H9 (cell line): Measurements from ENCODE around the gene PPARGC1A. TPM values are rescaled to one million over a fixed set of nuclear protein-coding genes. Genes with fewer than 3 reads are reported as not detected.

Experiments
- DNase-seq: peaks from one replicate; pipeline ENCODE4 v3.0.0-alpha.2; 2017
- H2AFZ ChIP-seq: one replicate; pipeline ENCODE4 v1.6.1; 2013; ENCODE audit warnings: mild to moderate bottlenecking, low read length, control low read depth, moderate library complexity
- H2AK5ac ChIP-seq: 2 replicates; pipeline ENCODE4 v1.6.1; 2013; ENCODE audit warnings: low read length, control low read depth, mixed read lengths; ENCODE audit not compliant: insufficient read length
- H2BK120ac ChIP-seq: one replicate; pipeline ENCODE4 v1.6.1; 2013; ENCODE audit warnings: low read depth, mild to moderate bottlenecking, low read length, control low read depth, inconsistent platforms; ENCODE audit not compliant: poor library complexity, severe bottlenecking
- H2BK12ac ChIP-seq: 2 replicates; pipeline ENCODE4 v1.6.1; 2013; ENCODE audit warnings: low read length, control low read depth, mixed read lengths, low read depth; ENCODE audit not compliant: insufficient read length
- H2BK15ac ChIP-seq: 2 replicates; pipeline ENCODE4 v1.6.1; 2013; ENCODE audit warnings: low read depth, low read length, control low read depth
- H2BK20ac ChIP-seq: one replicate; pipeline ENCODE4 v1.6.1; 2013; ENCODE audit warnings: low read depth, mild to moderate bottlenecking, low read length, control low read depth, inconsistent platforms; ENCODE audit not compliant: poor library complexity, severe bottlenecking
- H2BK5ac ChIP-seq: 2 replicates; pipeline ENCODE4 v1.6.1; 2013; ENCODE audit warnings: low read length, control low read depth, mixed read lengths; ENCODE audit not compliant: insufficient read length
- H3K14ac ChIP-seq: 2 replicates; pipeline ENCODE4 v1.6.1; 2013; ENCODE audit warnings: low read length, control low read depth; ENCODE audit not compliant: insufficient read depth
- H3K18ac ChIP-seq: 2 replicates; pipeline ENCODE4 v1.6.1; 2013; ENCODE audit warnings: low read depth, mild to moderate bottlenecking, mixed read lengths, low read length, control low read depth; ENCODE audit not compliant: insufficient read length
- H3K23ac ChIP-seq: 2 replicates; pipeline ENCODE4 v1.6.1; 2013; ENCODE audit warnings: low read length, control low read depth, mixed read lengths, low read depth; ENCODE audit not compliant: insufficient read length
- H3K23me2 ChIP-seq: 2 replicates; pipeline ENCODE4 v1.6.1; 2013; ENCODE audit warnings: low read depth, mild to moderate bottlenecking, mixed read lengths, low read length, control low read depth; ENCODE audit not compliant: insufficient read length, poor library complexity, severe bottlenecking
- H3K27ac ChIP-seq: 2 replicates; pipeline ENCODE4 v1.5.1; 2013; ENCODE audit warnings: low read length, control low read depth, mixed read lengths, low read depth; ENCODE audit not compliant: insufficient read length
- H3K27me3 ChIP-seq: 2 replicates; pipeline ENCODE4 v1.6.1; 2013; ENCODE audit warnings: low read length, control low read depth, inconsistent platforms; ENCODE audit not compliant: insufficient read depth
- H3K4ac ChIP-seq: 2 replicates; pipeline ENCODE4 v1.6.1; 2013; ENCODE audit warnings: low read depth, mild to moderate bottlenecking, control low read depth, inconsistent platforms, low read length, moderate library complexity
- H3K4me1 ChIP-seq: 2 replicates; pipeline ENCODE4 v1.6.1; 2013; ENCODE audit warnings: low read length, control low read depth, inconsistent platforms; ENCODE audit not compliant: insufficient read depth
- H3K4me2 ChIP-seq: 2 replicates; pipeline ENCODE4 v1.6.1; 2013; ENCODE audit warnings: low read length, control low read depth, mixed read lengths; ENCODE audit not compliant: insufficient read length, insufficient read depth
- H3K56ac ChIP-seq: 2 replicates; pipeline ENCODE4 v1.6.1; 2013; ENCODE audit warnings: low read depth, mild to moderate bottlenecking, mixed read lengths, low read length, control low read depth; ENCODE audit not compliant: insufficient read length
- H3K79me1 ChIP-seq: 2 replicates; pipeline ENCODE4 v1.6.1; 2013; ENCODE audit warnings: low read depth, mild to moderate bottlenecking, moderate library complexity, low read length, control low read depth, inconsistent platforms; ENCODE audit not compliant: insufficient read depth, poor library complexity, severe bottlenecking
- H3K79me2 ChIP-seq: 2 replicates; pipeline ENCODE4 v1.6.1; 2013; ENCODE audit warnings: low read length, control low read depth, inconsistent platforms; ENCODE audit not compliant: insufficient read depth
- H3K9ac ChIP-seq: 2 replicates; pipeline ENCODE4 v1.6.1; 2013; ENCODE audit warnings: low read length, control low read depth, mixed read lengths; ENCODE audit not compliant: insufficient read length; ENCODE audit errors: extremely low read depth
- H3K9me3 ChIP-seq: one replicate; pipeline ENCODE4 v1.6.1; 2013; ENCODE audit warnings: low read depth, low read length, inconsistent platforms; ENCODE audit not compliant: control insufficient read depth
- H3T11ph ChIP-seq: one replicate; pipeline ENCODE4 v1.6.1; 2013; ENCODE audit warnings: mild to moderate bottlenecking, low read length, control low read depth, inconsistent platforms
- H4K20me1 ChIP-seq: one replicate; pipeline ENCODE4 v1.6.1; 2013; ENCODE audit not compliant: control insufficient read depth, insufficient read length, insufficient read depth
- H4K5ac ChIP-seq: 2 replicates; pipeline ENCODE4 v1.6.1; 2013; ENCODE audit warnings: low read depth, mild to moderate bottlenecking, mixed read lengths, low read length, control low read depth; ENCODE audit not compliant: insufficient read length
- H4K8ac ChIP-seq: replicated peaks from 2 replicates; pipeline ENCODE4 v1.6.1; 2013; ENCODE audit warnings: low read length, control low read depth, mixed read lengths, low read depth; ENCODE audit not compliant: insufficient read length
- H4K91ac ChIP-seq: 2 replicates; pipeline ENCODE4 v1.6.1; 2013; ENCODE audit warnings: low read depth, mild to moderate bottlenecking, moderate library complexity, mixed read lengths, low read length, control low read depth; ENCODE audit not compliant: insufficient read length
- H3K27ac Mint-ChIP-seq, 3 experiments: 2 replicates in 2 of 3; 3 replicates in 1 of 3; pipeline ENCODE4 v1.8.0; 2020 to 2021; ENCODE audit warnings: mixed read lengths in 3 of 3, mild to moderate bottlenecking in 1 of 3, moderate library complexity in 1 of 3
- H3K27me3 Mint-ChIP-seq: 2 replicates; pipeline ENCODE4 v1.8.0; 2021; ENCODE audit warnings: low read depth, mild to moderate bottlenecking, moderate library complexity, mixed read lengths
- H3K36me3 Mint-ChIP-seq, 3 experiments: 2 replicates in 2 of 3; 3 replicates in 1 of 3; pipeline ENCODE4 v1.8.0; 2020 to 2021; ENCODE audit warnings: low read depth in 3 of 3, mixed read lengths in 3 of 3; ENCODE audit not compliant: insufficient read depth in 1 of 3
- H3K4me1 Mint-ChIP-seq, 2 experiments: 2 replicates each; pipeline ENCODE4 v1.8.0; 2020; ENCODE audit warnings: mixed read lengths in 2 of 2
- H3K4me3 Mint-ChIP-seq, 2 experiments: 2 replicates in 1 of 2; 3 replicates in 1 of 2; pipeline ENCODE4 v1.8.0; 2020 to 2021; ENCODE audit warnings: mild to moderate bottlenecking in 2 of 2, mixed read lengths in 2 of 2, moderate library complexity in 1 of 2
- H3K9me3 Mint-ChIP-seq, 2 experiments: 2 replicates in 1 of 2; 3 replicates in 1 of 2; pipeline ENCODE4 v1.8.0; 2020; ENCODE audit warnings: mild to moderate bottlenecking in 2 of 2, mixed read lengths in 2 of 2, moderate library complexity in 1 of 2
- WGBS: extraction: QIAGEN DNeasy Blood & Tissue Kit; methylation state at CpG from one replicate; pipeline ENCODE4 v1.1.7; 2013; ENCODE audit warnings: missing lambda C conversion rate, low lambda C conversion rate, mixed read lengths; ENCODE audit not compliant: insufficient read length; ENCODE audit errors: extremely low coverage; 5-methylcytosine and 5-hydroxymethylcytosine counted together
- total RNA-seq: library from RNA; stranded (reverse); gene quantifications from 2 replicates; pipeline ENCODE4 v1.2.1, GENCODE V29; 2021
- TF ChIP-seq, protein P1 (sequence below): fragments of 200-600 bp; sonication (generic); conservative IDR thresholded peaks from 3 replicates; pipeline ENCODE4 v1.8.0; 2021; ENCODE audit warnings: antibody characterized with exemption, mild to moderate bottlenecking

The PPARGC1A gene
- total RNA-seq, 1 experiment from 2014 or later: 1.7 TPM

DNA sequence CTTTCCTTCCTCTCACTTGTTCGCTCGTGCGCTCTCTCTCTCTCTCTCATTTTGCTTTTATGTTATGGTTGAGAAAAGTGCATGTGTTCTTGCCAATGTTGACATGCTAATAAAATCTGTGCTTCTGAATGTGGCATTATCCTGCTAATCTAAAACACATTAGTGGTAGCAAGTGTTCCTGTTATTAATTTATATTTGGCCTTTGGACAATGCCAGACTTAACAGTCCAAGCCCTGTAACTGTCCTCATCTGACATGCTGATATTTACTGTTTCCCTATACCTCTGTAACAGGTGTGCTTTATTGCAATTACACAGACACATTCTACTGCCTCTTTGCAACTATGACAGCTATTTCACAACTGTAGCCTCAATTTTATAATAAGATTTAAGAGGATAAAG lies 2.7 kb downstream of the PPARGC1A start:
- H3K27me3 Mint-ChIP-seq: peaks cover 39% of the 10 kb centered on the region
- Histone ChIP-seq H3K4ac (no peak overlapping the region), H2BK5ac (no peak overlapping the region), H2BK20ac (no peak overlapping the region), H3K56ac (no peak overlapping the region), H3K4me1 (peaks cover 14% of the 10 kb centered on the region; the same call in 1 of the 2 replicates), H2AFZ (no peak overlapping the region), H4K5ac (no peak overlapping the region), H3K27ac (no peak overlapping the region), H3K14ac (no peak overlapping the region), H3K4me2 (no peak overlapping the region), H3K79me2 (no peaks in the 10 kb centered on the region), H3K79me1 (no peaks in the 10 kb centered on the region), H3K9ac (no peak overlapping the region), H2BK15ac (no peak overlapping the region), H4K8ac (no peak overlapping the region), H2AK5ac (no peak overlapping the region), H2BK120ac (no peak overlapping the region), H3K23ac (no peak overlapping the region), H2BK12ac (no peak overlapping the region), H3K9me3 (no peaks in the 10 kb centered on the region), H3K27me3 (no peaks in the 10 kb centered on the region; the same call in 1 of the 2 replicates), H4K20me1 (no peaks in the 10 kb centered on the region), H3K18ac (no peak overlapping the region), H3K23me2 (peaks cover 3% of the 10 kb centered on the region), H4K91ac (no peak overlapping the region), H3T11ph (no peak overlapping the region)
- no peaks in the 10 kb centered on the region for H3K36me3 Mint-ChIP-seq
- peaks cover 57 to 58% of the 10 kb centered on the region in 2 experiments for H3K4me1 Mint-ChIP-seq
- no CpG with 5 or more reads among the region's 3 CpGs for WGBS
- no peak overlapping the region for H3K4me3 Mint-ChIP-seq
- H3K27ac Mint-ChIP-seq: no peak overlapping the region
- no peaks in the 10 kb centered on the region for H3K9me3 Mint-ChIP-seq
- DNase-seq: no peak
- TF ChIP-seq, protein P1, sequence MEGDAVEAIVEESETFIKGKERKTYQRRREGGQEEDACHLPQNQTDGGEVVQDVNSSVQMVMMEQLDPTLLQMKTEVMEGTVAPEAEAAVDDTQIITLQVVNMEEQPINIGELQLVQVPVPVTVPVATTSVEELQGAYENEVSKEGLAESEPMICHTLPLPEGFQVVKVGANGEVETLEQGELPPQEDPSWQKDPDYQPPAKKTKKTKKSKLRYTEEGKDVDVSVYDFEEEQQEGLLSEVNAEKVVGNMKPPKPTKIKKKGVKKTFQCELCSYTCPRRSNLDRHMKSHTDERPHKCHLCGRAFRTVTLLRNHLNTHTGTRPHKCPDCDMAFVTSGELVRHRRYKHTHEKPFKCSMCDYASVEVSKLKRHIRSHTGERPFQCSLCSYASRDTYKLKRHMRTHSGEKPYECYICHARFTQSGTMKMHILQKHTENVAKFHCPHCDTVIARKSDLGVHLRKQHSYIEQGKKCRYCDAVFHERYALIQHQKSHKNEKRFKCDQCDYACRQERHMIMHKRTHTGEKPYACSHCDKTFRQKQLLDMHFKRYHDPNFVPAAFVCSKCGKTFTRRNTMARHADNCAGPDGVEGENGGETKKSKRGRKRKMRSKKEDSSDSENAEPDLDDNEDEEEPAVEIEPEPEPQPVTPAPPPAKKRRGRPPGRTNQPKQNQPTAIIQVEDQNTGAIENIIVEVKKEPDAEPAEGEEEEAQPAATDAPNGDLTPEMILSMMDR: no peak
